D341Med (cell line): Measurements from ENCODE around the gene LCT.
"Not testable (repeated sequence)": the region's sequence is repeated elsewhere in the genome, so short reads cannot be mapped to it uniquely, and the experiment has no call there.

ENCODE experiments used
- DNase-seq: peaks from one replicate; pipeline ENCODE4 v3.0.0; 2012; ENCODE audit warnings: low spot score

The LCT gene

GRCh38 chr2:135831180-135831812, 5.7 kb downstream of the LCT start:
- DNase-seq, result no peak

- DNase-seq, result no peak
These were observed 7.4 kb downstream of the LCT start for GRCh38 chr2:135829378-135830135.

DNA sequence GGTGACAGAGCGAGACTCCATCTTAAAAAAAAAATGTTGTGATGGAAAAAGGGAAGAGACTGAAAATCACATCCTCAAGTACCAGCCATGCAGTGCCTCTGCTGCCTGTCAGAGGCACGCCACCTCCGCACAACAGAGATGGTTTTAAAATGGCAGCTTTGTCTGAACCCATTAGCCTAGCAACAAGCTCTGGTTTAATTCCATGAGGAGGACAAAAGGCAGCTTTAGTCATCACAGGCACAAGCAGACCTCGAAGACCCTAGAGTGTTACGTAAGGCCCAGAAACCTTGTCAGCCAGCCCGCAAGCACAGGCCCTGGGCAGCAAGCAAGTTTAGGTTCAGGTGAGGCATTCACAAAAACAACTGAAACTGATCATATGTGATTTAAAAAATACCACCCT, 10.4 kb downstream of the LCT start:
- no peak for DNase-seq

- no peak for DNase-seq
These were observed 11.3 kb downstream of the LCT start for GRCh38 chr2:135825550-135826176.

GRCh38 chr2:135825131-135825530, 11.9 kb downstream of the LCT start:
- DNase-seq, result no peak

- no peak for DNase-seq
These were observed 14.1 kb downstream of the LCT start for GRCh38 chr2:135822855-135823254.

- DNase-seq, result no peak
These were observed 15.8 kb downstream of the LCT start for GRCh38 chr2:135821190-135821589.

- DNase-seq, result no peak
These were observed 16.9 kb downstream of the LCT start for GRCh38 chr2:135820003-135820618.

GRCh38 chr2:135818937-135819610, 17.9 kb downstream of the LCT start:
- peak; percentile 52 for DNase-seq

DNA sequence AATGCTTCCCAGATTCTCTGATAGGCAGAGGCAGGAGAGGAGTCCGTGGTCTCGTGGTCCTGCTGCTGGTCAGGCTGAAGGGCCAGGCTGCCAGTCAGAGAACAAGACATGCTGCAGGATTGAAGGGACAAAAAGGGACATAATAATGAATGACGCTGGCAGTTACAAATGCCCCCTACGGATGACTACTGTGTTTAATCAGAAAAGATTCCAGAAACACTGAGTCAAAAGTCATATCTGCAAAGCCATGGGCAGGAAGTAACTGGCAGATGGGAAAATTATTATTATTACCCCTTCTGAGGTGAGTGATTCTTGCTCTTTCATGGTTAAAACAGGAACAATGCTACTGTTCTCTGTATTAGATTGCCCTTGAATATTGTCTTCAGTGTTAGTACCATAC, 19.0 kb downstream of the LCT start:
- no peak for DNase-seq

DNA sequence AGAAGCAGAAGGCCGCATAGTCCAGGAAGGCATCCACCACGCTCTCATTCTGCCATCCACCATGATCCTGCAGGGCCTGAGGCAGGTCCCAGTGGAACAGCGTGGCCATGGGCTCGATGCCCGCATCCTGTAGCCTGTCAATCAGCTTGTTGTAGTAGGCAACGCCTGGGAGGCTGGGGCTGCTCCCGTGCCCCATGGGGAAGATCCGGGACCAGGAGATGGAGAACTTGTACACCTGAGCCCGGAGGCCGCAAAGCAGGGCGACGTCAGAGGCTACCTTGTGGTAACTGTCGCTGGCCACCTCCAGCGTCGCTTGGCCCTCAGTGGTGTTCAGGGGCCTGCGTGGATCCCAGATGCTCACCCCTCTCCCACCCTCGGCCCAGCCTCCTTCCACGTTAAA, 19.5 kb downstream of the LCT start:
- DNase-seq, result no peak

- DNase-seq, result no peak
These were observed 21.7 kb downstream of the LCT start for GRCh38 chr2:135815269-135815668.

- DNase-seq, result no peak
These were observed 24.0 kb downstream of the LCT start for GRCh38 chr2:135812907-135813511.

DNA sequence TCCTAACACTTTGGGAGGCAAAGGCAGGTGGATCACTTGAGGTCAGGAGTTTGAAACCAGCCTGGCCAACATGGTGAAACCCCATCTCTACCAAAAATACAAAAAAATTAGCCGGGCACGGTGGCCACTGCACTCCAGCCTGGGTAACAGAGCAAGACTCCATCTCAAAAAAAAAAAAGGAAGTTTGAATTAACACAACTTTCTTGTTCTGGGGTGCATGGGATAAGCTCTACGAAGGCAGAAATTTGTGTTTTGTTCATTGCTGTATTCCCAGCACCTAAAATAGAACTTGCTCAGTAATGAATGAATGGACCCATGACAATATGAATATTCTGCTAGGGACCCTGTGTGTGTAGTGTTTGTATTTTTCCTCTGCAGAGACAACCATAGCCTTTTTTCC, 29.1 kb downstream of the LCT start:
- not testable (repeated sequence) for DNase-seq

- no peak for DNase-seq
These were observed 33.7 kb downstream of the LCT start for GRCh38 chr2:135803278-135803677.

DNA sequence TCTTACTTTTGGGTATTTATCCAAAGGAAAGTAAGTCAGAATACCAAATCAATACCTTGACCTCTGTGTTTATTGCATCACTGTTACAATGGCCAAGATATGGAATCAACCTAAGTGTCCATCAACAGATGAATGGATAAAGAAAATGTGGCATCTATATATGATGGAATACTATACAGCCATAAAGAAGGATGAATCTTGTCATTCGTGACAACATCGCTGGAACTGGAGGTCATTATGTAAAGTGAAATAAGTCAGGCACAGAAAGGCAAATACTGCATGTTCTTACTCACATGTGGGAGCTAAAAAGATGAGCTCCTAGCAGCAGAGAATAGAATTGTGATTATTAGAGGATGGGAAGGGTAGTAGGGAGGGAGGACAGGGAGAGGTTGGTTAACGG, 34.6 kb downstream of the LCT start:
- no peak for DNase-seq

- DNase-seq, result no peak
These were observed 36.2 kb downstream of the LCT start for GRCh38 chr2:135800513-135801460.

GRCh38 chr2:135799738-135800137, 37.2 kb downstream of the LCT start:
- no peak for DNase-seq

GRCh38 chr2:135798762-135799161, 38.2 kb downstream of the LCT start:
- DNase-seq, result no peak

GRCh38 chr2:135798275-135798705, 38.7 kb downstream of the LCT start:
- no peak for DNase-seq
